ENCODE data around the gene CYP4F12.

- no peak for TF ChIP-seq CTCF (IDR thresholded peaks at IDR 0.05; ENCODE audit: insufficient read depth, low read length)
- no peak for TF ChIP-seq POLR2AphosphoS5 (IDR thresholded peaks at IDR 0.05; ENCODE audit: low read depth)
- no peak for TF ChIP-seq GABPA (IDR thresholded peaks at IDR 0.05; ENCODE audit: low read depth)
- TF ChIP-seq SPI1 (IDR thresholded peaks at IDR 0.05; ENCODE audit: borderline replicate concordance, low read depth) = no peak
- no peak for TF ChIP-seq REST (IDR thresholded peaks at IDR 0.05; ENCODE audit: insufficient replicate concordance, low read depth)
These were observed 10.5 kb downstream of the CYP4F12 start for GRCh38 chr19:15683411-15683810.
